G401.6 (cell line): Measurements from ENCODE around the gene FBXL14.

ENCODE experiments used
- FAIRE-seq: peaks from 2 replicates; lab custom pipeline; 2012; peaks lifted over from hg19 to GRCh38; lab: Jason Lieb, UNC

FBXL14 gene

DNA sequence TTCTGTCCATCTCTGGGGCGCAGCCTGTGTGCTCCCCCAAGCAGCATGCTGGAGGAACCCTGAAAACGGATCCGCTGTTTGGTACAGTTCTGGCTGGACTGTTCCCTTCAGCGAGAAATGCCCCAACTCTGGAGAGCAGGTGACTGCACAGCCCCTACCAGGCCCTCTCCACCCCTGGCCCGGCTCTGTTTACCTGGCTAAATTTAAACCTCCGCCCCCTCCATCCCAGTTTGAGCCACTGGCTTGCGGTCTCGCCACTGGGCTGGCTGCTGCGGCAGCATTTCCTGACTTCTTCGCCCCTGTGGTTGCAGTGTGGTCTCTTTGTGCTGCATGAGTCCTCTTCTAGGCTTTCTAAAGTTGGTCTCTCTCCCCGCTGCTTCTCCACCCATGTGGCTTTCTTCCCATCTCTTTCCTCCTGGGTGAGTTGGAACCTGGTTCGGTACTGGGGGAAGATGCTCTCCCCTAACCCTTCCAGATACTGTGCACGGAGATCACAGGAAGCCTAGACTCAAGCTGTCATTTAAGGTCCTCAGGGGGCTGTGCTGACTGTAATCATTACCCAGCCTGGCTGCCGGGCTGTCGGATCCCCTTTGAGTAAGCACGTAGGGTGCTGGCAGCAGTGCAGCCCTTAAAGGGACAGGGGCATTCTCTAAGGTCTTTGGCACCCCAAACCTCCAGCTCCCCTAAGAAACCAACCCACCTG is 60.6 kb downstream of the FBXL14 start:
- FAIRE-seq: no peak

DNA sequence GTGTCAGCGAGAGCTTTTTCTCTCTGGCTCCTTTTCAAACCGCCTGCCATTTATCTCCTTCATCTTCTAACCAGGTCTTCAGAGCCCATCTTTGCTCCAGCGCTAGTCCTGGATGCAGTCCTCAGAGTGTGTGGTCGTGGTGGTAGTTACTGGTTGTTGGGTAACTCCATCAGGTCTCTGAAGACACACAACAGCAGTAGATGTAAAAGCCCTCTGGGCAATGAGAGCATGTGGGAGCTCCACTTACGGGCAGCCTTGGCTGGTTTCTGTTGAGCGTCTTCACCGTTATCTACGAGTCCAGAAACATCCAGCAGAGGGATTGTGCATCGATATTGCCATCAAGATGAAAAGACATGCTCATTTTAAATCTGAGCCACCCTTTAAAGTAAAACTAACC is 61.2 kb downstream of the FBXL14 start:
- no peak for FAIRE-seq

DNA sequence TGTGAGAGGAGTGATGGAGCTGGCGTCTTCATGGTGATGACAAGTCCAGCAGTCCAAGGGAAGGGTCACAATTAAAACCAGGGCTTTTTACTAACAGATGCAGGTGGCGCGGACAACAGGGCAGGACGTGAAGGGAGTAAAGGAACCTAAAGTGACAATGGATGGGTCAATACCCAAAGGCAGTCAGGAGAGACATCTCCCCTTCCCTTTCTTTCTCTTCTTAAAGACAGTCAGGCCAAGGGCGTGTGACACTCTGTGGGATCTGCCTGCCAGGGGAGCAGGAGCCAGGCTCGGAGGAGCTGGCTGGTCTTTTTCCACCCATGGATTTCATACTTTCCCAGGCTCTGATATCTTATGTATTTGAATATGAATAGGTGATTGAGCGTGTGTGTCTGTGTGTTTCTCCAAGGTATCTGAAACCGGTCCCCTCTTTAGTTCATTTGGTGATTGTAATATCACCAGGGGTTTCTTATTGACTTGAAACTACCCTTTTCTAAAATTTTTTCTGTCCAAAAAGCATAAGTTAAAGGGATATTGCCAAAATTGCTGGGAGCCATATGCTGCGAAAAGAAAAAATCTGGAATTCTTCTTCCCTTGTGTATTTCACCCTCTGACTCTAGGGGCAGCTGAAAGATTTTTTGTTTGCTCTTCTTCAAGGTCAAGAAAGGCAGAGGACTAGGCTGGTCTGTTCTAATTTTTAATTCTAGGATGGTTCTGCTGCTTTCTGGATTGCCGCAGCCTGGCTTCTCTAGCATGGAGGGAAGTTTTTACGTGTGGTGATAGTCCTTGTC is 61.8 kb downstream of the FBXL14 start:
- FAIRE-seq: no peak

DNA sequence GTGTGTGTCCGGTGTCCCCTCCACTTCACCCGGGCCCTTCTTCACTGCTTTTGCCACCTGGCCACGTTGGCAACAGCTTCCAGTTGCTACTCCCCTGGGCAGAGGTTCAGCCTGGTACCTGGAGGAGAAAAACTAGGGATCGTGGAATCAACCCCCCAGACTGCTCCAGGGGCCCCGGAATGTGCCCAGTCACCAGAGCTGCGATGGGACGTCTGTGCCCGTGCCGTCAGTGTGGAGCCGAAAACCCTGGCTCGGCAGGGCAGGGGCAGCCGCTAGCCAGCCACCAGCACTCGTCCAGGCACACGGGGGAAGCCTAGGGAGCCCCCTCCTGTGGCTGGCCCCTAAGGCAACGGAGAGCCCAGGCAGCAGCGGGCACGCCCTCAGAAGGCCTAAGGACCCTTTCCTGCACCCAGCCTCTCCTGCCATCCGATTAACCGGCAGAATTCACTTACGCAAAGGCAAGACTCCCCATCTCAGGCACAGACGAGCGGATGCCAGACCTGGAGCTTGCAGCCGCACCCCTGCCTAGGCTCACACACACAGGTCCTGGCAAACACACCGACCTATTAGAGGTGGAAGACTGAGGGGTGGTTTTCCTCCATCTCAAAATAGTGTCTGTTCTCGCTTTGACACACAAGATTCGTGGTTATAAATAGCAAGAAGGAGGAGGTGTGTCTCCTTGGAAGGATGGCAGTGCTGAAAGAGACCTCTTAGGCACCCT is 62.6 kb downstream of the FBXL14 start:
- no peak for FAIRE-seq

DNA sequence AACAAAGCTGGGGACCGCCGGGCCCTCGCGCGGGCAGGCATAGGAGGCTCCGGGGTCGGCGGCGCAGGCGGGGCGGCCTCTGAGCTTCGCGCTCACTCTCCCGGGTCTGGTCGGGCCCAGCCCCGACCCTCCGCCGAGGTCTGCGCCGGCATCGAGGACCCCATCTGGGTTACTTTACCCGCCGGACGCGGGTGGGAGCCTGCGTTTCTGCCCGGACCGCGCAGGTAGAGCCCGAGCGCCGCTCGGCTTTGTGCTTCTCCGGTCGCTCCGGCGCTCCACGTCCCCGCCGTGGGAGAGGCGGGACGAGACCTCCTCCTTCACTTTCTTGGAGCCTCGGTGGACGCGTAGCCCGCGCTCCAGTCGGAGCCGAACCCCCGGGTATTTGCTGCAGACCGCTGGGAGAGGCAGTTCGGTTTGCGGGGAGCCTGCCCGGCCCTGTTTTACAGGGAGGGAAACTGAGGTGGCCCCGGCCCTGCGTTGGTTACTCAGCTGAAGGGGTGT is 63.2 kb downstream of the FBXL14 start:
- no peak for FAIRE-seq

DNA sequence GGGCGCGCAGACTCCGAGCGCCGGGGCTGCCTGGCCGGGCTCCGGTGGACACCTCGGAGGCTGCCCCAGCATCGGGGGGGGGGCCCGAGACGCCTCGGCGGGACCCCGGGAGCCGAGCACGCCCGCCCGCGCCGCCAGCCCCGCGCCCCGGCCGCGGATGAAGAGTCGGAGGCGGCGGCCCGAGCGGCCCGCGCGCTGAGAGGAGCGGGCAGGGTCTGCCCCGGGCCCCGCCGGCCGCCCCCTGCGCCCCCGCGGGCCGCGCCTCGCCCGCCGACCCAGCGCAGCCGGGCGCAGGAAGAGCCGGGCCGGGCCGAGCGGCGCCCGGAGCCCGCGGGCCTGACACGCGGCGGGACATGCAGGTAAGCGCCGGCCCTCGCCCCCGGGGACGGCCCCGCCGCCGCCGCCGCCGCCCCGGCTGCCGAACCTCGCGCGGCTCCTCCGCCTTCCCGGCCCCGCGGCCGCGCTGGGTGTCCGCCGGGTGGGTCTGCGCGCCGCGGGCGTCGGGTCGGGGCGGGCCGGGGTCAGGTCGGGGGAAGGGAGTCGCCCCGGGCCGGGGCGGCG is 63.7 kb downstream of the FBXL14 start:
- no peak for FAIRE-seq

DNA sequence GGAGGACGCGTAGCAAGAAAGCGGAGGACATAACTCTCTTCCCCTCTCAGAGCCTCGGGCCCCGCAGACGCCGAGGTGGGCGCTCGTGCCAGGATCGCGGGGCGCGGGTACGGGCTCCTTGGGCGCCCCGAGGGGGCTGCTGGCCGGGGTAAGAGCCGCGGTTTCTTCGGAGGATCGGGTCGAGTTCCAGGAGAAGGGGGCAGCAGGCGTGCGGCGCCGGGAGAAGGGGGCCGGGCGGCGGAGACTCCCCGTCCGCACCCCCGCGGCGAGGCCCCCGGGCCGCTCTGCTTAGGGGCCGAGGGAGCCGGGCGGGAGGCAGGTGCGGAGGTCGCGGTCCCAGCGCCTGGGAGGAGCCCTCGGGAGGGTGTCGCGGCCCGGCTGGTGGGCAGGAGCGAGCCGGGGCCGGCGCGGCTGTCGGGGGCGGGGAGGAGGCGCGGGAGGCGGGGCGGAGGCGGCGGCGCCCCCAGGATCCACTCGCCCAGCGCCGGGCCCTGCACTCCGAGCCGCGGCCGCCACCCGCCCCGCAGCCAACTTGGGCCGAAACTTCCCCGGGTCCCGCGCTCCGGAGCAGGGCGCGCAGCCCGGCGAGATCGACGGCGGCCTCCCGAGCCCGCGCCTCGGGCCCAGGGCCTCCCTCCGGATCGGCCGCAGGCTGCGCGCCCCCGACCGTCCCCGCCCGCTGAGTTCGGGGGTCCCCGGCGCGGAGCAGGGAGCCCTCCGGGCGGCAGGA is 64.4 kb downstream of the FBXL14 start:
- no peak for FAIRE-seq

DNA sequence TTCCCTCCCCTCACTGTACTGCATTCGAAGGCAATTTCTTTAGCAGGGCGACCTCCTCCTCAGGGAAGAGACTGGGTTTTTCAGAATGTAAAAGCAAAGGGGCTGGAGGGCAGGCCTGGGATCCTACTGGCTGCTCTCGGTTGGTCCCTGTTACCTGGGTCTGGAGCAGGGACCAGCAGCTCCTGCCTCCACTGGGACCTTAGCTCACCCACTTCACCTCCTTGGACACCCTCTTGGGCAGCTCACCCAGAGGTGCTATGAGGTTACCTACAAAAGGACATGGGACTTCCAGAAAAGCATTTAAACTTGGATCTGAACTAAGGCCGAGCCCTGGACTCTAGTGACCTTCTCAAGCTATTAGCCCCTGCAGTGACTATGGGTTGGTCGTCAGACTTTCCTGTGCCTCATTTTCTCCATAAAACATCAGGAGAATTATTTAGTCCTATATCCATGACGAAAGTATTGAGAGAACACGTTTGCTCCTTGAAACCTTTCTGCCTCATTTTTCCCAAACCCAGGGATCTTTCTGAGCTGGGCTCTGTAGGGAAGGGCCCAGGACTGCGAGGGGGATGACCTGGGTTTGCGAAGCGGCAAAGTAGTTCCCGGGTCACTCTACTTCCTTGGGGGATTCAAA is 65.0 kb downstream of the FBXL14 start:
- no peak for FAIRE-seq

DNA sequence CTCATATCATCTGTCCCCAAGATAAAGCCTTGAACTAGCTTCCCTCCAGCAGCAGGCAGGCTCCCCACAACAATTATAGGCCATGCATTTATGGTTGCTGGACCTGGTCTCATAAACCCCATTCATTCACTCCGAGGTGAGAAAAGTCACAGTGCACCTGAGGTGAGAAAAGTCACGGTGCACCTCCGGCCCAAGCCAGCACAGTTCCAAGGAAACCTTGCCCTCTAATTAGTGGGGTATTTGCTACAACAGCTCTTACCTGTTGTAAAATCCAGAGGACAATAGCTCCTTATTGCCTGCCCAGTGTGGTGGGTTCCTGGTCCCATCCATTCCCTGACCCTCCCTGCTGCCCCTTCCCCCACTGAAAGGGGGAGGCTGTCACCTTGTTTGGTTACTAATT is 65.6 kb downstream of the FBXL14 start:
- no peak for FAIRE-seq

GRCh38 chr12:1527789-1528188 is 66.6 kb downstream of the FBXL14 start:
- FAIRE-seq: no peak

GRCh38 chr12:1525858-1526257 is 68.5 kb downstream of the FBXL14 start:
- no peak for FAIRE-seq

- FAIRE-seq: no peak
These were observed 70.8 kb downstream of the FBXL14 start for GRCh38 chr12:1523558-1524050.

GRCh38 chr12:1523046-1523445 is 71.3 kb downstream of the FBXL14 start:
- FAIRE-seq: no peak

- no peak for FAIRE-seq
These were observed 74.7 kb downstream of the FBXL14 start for GRCh38 chr12:1519642-1520041.

- FAIRE-seq: no peak
These were observed 75.5 kb downstream of the FBXL14 start for GRCh38 chr12:1518591-1519516.

GRCh38 chr12:1517734-1518525 is 76.5 kb downstream of the FBXL14 start:
- FAIRE-seq: no peak

GRCh38 chr12:1517007-1517406 is 77.4 kb downstream of the FBXL14 start:
- FAIRE-seq: no peak
